DMS114 treated with DMSO at 0.1 percent for 48 hours (cell line): ENCODE data around the gene MEF2C.

Source experiments
- DNase-seq: peaks from one replicate; lab custom pipeline; 2025; ENCODE audit not compliant: unreplicated experiment; lab: John Stamatoyannopoulos, UW

Gene MEF2C

DNA sequence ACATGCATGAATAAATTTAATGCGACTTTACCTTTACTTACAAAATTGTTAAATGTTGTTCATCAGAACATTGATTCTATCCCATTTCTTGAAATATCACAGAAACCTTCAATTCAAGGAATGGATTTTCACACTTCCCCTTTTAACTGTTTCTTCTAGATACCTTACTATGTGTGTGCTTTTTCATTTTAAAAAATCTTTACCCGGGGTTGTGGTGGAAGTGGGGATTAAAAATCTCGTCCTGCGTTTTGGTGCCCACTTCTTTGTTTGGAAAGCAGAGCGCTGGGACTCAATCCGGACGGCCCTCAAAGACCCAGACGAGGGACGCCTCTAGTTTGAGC lies 5.8 kb upstream of the MEF2C start:
- DNase-seq = no peak

DNA sequence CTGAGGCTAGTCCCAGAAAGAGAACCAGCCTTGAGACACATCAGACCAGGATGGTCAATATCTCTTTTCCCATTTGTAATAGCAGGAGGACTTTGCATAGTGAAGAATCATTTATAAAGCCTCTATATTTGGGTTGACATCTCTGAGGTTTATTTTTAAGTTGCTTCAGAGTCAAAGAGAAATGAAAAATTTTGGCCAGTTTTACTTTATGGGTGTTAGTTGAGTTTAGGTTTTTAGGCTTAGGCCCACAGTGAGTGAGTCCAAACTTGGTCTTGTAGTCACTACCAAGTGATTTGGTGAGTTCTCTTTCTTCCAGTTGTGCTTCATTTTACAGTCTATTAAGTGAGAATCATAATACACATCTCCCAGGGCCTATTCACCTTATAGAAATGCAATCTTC lies 5.3 kb upstream of the MEF2C start:
- no peak for DNase-seq

DNA sequence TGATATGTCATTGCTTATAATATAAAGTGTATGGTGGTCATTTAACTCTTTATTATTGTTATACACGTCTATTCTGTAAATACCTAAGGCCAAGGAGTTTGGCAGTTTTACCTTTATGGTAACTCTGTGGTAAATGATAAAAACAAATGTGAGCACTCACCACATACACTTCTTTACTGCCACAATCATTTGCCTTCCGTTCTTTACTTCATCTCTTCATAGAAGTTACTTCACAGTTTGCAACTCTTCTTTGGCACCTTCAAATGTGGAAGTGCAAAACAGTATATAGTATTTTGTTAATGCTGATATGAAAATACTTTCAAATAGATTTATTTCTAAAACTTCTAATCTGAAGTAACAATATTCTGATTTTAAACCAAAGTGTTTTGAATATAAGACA lies 4.4 kb upstream of the MEF2C start:
- no peak for DNase-seq

DNA sequence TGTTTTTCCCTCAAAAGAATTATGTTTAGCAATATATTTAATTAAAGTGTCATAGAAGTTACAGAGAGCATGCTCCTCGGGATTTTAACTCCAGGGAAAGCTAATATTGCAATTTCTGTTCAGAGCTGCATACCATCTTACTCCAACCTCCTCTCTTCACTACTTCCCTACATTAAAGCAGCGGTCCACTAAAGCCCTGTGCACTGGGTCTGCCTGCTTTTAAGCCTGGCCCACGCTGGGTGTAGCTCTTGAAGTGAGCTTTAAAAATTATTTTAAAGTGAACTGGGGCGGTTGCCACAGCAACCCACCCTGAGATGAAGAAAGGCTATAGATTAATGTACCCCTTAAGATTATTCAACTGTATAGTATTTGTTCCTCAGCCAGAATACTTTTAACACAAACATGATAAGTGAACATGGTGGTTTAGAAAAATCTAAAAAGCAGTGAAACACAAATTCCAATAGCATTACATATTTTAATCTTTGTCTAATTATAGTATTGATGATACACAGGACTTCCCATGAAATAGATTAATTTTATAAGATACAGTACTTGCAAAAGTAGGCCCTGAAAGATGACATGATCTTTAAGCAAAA lies 3.9 kb upstream of the MEF2C start:
- no peak for DNase-seq

DNA sequence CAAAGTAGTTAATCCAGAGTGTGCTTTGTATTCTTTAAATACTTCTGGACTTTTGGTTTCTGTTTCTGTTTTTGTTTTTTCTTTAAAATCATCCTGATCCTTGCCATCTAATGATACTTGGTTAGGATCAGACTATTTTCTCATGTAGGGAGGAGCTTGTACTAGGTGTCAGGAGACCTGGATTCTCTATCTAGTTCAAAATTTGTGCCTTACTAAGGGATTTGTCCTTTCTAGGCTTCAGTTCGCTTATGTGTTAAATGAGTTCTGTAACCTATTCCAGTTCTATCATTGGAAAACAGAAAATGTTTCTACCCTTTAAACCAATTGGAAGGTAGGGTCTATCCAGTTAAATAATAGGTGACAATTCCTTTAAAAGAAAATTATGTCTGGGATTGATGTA lies 3.3 kb upstream of the MEF2C start:
- DNase-seq = no peak

DNA sequence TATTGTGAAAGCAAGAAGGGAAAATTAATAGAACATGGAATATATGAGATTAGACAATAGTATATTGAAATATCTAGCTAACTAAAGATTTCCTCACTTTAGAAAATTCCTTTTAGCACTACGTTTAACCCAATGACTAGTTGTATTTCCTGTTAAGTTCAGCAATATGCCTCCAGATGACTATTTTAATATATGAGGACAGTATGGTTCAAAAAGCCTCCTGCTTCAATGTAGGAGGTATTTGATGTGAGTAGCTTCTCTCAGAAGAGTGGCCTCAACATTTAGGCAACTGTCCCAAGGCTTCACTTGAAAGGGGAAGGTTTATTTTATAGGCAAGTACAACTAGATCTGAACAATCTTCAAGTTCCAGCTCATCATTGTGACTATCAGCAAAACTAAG lies 2.0 kb upstream of the MEF2C start:
- no peak for DNase-seq

DNA sequence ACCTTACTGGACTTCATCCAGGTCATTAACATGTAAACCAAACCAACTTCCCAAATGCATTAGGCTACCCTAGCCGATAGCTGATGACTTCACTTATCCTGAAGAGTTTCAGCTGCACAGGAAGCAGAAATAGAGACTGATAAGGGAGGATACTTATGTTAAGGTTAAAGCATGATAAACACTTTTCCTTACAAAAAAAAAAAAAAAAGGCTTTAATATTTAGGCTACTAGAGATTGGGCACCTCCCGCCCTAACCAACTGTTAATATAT lies 1.6 kb upstream of the MEF2C start:
- no peak for DNase-seq

DNA sequence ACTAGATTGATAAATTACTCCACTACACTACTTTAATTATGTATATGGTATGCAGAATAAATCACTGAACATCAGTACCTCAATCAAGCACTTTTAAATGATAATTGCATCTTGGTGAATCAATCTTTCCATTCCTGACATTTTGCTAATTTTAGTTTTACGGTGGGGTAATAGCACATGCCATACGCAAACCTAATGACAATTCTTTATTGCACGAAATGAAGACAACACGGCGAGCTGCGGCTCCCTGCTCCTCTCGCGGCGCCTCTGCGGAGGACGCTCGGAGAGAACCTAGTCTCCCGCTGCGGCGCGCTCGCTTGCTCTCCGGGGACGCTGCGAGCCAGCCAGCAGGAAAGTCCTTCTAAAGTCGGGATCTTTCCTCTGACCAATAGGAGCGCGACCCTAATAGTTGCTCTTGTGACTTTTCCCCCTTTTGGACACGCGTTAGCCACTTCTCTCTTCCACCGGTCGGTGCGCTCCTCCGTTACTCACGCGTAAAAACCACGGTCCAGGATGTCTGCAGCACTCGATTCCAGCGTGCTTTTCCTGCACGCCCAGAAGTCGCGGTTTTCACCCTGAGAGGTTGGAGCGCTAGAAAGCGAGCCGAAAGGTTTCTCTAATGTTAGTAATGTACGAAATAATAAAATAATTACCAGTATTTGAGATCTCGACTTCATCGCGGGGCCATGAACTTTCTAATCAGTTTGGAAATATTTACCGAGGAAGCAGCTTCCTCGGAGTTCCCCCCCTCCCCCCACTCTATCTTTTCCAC lies 1.0 kb upstream of the MEF2C start:
- no peak for DNase-seq

DNA sequence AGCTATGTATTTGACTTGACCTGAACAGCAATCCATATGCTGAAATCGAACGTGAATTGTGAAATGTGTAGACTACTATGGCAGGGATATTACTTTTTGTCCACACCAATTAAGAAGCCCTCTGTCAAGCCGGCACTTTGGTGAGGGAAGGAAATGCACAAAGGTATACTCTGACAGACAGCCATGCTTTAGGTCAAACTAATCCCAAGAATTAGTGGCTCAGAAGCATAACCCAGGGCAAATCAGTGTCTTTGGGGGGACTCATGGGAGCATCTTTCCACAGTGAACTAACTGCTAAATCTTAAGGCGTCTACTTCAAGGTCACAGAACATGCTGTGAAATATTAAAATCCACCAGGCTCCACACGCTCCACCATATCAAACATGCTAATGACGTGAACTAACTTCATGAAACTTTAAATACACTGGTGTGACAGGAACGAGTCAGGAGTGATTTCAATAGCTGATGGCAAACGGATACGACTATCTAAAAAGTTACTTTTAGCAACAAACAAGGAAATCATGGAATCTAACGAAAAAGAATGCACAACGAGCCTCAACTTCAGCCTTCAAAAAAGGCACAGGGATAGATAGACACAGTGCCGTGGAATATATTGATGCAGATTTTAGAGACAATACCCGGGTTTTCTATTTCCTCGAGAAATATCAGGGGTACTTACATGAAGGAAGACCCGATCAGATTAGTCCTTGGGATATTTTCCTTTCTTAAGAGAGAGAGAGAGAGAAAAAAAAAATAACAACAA lies 527 bp downstream of the MEF2C start:
- no peak for DNase-seq

DNA sequence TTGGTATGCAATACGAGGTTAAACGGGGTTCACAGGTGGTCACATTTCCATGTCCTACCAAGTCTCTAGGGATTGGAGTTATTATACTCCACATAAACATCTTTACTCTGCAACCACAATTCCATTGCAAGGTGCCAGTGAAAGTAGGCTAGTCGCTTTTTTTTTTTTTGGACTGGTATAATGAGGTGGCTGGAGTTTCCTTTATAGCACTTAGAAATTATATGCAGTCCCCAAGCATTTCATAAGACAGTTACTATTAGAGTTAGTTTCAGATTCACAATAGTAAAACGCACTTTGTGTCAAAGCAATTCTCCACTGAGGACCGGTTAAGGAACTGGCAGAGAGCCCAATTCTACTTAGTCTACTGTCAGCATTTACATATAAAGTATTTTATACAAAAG lies 1.4 kb downstream of the MEF2C start:
- no peak for DNase-seq

DNA sequence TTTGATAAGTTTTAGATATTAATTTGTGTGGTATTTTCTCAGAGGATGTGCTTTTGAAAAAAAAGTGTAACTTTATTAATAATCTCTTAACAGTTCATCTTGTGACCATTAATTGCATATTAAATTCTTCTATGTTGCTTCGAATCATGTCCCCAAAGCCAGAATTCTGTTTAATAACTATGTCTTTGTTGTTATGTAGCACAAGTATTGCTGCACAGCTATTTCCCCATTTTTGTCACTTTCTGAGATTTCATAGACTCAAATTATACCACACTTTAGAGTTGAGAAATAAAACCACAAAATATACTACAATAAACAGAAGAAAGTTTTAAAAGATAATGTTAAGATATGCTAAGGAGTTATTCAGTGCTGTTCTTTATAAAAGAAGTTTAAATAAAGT lies 2.8 kb downstream of the MEF2C start:
- DNase-seq = no peak

DNA sequence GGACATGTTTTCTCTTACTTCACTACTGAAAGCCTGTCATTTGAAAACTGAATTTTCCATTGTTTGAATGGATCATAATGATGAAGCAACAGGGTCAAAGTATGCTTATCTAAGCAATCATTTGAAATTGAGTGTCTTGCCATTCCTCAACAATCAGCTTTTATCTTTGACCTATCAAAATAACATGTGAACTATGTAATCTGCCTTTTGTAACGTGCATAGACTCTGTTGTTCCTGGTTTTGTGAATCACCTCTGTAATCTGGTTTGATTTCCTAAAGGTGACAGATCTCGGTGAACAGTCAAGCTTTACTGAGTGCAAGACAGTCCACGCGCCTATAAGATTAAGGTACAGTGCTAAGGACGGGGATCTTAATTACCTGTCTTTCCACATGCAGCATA lies 3.3 kb downstream of the MEF2C start:
- DNase-seq = no peak

DNA sequence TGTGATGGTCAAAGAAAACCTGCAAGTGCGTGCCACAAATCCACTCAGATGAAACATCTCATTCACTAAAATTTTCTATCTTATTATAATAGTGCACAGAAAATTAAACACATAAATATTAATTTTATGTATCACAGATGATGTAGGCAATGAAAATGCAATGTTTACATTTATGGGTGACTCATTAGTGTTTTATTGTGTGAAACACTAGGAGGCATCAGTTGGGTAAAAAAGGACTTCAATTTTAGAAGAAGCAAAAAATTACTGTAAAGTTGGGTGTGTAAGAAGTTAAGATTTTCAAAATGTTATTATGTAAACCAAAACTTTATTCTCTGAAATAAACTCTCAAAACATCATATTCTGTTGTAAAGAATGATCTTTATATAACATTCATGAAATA lies 4.0 kb downstream of the MEF2C start:
- DNase-seq = no peak

DNA sequence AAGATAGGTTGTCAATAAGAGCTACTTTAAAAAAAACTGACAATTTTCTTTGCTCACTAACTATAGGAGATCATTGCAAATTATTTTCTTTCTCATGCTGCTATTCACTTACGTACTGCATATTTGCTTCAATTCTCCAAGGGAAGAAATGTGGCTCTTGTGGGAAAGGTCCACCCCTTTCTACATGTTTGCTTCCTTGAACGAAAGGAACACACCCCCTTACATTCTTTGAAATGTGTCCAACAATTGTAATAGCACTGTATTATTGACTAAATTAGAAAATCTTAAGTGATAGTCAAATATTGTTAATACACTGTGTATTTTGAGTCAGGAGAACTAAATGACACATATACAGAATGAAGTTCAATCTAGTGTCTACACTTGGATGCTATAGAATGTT lies 5.2 kb downstream of the MEF2C start:
- DNase-seq = no peak

DNA sequence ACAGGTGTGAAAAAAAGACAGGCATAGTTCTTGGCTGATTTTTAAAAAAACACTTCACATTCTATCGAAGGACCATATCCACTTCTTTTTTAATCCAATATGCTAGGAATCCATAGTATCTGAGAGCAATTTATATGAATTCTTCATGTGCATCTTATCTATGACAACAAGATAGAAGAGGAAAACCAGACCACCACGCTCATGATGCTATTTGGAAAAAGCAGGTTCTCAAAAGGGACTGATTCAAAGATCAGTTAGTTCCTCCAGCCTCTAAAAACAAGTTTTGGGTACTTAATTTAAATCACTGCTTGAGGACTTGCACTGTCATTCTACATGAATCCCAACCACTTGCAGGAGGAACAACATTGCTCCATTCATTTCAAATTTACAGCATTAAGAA lies 6.3 kb downstream of the MEF2C start:
- DNase-seq = no peak

DNA sequence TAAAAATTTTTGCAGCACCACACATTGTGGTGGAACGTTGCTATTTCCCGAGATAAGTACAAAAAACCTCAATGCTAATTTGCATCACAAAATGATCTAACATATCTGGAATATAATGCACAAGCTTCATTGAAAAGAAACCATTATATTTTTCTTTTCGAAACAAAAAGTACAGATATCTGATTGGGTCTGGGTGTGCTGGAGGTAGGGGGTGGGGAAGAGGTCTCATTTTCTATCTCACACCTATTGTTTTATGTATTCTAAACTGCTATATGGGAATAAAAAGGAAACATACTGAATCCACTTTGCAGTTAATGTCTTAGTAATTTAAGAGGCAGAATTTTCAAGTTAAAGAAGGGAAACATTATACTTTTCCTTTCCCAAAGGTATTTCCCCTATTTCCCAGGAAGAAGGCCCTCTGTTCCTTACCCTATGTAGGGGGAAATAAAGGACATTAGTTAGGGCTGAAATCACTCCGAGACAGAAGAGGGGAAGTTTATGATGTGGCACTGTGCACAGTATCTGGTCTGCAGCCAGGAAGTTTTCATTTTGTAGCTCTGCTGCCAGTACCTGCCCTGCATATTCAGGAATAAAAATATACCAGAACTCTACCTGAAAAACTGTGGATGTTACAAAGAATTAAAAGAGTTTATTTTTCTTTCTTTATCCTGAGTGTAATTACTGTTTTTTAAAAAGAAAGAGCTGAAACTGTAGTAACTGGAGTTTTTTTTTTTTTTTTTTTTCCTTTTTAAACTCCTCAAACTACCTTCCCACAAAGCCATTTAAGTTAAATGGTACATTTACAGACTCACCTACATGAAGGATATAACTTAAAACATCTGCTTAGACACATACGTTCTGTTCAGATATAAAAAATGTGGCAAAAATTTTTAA lies 7.4 kb downstream of the MEF2C start:
- DNase-seq = no peak

DNA sequence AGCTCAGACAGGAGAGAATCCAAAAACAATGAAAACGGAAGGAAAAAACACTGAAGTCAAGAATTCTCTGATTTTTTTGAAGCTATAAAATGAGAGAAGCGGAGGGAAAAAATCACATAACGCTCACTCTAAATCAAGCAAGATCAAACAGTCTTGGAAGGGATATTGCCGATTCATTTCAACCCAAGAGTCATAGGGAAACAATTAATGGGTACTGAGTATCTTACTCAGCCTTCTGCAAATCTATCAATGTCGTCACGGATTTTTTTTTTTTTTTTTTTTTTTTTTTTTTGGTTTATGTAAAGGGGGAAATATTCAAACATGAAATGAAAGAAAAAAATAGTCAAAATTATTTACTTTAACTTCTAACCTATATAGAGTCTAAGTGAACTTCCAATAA lies 9.5 kb downstream of the MEF2C start:
- no peak for DNase-seq

DNA sequence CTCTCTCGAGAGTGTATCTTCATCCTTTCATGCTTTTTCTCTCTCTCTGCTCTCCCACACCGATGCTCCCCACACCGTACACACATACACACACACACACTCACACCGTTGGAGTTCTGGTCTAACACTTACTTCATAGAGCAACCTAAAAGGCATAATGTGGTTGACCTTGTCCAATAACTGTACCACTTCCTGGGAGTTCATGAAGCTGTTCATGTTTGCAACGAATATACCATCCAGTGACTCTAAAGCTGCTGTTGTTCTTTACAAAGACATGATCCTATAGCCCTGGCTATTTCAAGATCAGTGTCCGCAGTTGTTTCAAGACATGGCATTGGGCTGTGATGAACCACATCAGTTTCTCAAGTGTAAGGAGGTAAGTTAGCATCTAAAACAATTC lies 10.0 kb downstream of the MEF2C start:
- no peak for DNase-seq

DNA sequence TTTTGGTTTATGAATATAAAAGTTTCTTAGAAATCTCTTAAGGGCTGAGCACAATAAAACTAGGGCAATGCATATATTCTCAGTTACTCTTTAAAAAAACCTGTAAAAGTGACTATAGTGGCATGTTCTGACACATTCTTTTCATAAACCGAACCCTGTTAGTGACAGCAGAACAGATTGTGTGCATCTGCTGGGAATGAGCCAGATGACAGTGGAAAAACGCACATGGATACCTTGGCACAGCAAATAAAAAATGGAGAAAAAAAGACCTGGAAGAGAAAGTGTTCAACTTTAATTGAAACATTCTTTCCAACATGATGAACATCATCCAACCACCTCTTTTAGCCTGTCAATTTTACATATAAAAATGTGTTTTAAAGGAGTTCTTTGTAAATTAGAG lies 12.7 kb downstream of the MEF2C start:
- no peak for DNase-seq

DNA sequence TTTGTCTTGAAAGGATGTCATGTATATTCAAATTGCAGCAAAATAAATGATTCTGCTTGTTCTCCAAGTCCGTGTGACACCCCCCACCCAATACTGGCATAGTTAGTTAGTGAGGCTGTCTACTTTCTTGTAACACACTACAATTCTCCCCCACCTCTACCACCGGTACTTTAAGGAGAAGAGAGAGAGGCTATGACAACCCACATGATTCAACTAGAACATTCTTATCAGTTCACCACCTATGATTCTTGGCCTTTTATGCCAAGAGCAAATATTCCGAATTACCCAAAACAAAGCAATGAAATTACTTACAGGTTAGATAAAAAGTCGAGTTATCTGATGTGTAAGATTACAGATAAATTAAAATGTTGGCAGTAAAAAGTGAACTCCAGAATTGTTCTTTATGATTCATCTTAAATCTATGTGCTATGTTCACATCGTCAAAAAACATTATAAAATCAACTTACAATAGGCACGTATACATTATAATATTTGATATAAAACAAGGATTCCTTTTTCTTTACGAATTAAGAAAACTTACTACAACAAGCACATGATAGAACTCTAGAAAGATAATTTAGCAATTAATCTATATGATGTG lies 14.4 kb downstream of the MEF2C start:
- DNase-seq = no peak

DNA sequence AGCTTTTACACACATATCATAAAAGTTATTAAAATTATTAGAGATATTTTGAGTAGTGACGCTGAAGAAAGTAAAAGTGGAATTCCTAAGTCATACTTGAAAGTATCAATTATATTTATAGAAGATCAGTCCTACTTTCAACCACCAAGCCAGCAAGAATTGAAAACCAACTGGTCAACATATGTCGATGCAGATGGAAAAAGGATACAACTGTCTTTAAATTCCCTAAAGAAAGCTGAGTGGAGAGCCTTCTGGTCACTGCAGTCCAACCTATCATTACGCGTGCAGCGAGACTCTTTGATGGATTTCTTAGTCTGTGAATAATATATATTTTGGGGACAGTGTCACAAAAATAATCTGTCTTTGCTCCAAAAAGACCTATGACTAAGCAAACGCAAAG lies 15.3 kb downstream of the MEF2C start:
- DNase-seq = no peak
